EL (cell line): Measurements from ENCODE around the gene PXYLP1.

Experiments
- DNase-seq: peaks from one replicate; pipeline ENCODE4 v3.0.0-alpha.2; 2016

PXYLP1 gene

DNA sequence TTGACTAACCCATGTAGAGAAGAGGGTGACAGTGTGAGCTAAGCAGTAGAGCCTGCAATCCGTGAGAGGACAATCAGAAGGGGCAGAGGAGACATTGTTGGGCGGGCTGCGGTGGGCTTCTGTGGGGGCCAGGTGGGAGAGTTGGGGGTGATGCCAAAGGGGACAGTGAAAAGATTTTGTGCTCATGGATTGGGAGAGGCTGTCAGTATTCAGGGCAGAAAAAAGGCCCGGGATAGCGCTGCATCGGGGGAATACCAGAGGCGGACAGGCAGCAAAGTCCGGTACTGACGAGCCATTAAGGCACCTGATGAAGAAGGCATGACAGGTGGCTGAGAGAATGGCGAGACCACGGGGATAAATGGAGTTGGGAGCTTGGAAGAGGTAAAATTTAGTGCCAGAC is 1.3 kb upstream of the PXYLP1 start:
- no peak for DNase-seq

DNA sequence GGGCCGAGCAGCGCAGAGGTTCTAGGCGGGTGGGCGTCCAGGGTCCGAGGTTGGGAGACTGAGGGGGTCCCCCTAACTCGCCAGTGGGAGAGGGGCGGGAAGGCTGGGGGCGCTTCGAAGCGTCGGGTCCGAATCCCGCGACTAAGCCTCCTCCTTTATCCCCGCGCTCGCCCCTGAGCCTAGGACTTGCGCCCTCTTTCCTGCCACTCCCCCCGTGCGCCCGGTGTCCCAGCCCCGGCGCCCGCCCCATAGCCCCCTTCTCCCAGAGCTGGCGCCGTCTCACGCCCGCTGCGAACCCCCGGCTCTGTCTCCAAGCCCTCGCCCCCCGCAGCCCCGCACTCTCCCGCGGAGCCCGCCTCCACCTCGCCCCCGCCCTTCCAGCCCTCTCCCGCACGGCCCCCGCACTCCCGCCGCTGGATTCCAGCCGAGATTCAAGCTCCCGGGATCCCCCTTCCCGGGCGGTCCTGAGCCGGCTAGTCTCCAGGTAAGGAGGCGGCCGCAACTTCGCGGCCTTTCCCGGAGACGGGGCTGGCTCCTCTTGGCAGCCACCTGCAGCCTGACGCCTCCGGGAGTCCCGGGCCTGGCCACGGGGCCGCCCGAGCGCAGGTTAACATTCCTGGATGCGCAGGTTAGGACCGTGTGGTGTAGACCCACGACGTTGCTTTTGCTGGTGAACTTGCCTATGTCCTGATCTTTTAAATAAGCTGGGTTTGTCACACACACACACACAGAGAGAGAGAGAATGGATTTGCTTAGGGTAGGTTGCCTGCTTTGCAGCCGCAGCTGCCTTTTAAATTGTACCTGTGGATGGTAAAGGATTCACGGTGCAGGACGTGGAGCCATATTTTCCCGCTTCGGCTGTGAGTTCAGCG is 563 bp downstream of the PXYLP1 start:
- no peak for DNase-seq

DNA sequence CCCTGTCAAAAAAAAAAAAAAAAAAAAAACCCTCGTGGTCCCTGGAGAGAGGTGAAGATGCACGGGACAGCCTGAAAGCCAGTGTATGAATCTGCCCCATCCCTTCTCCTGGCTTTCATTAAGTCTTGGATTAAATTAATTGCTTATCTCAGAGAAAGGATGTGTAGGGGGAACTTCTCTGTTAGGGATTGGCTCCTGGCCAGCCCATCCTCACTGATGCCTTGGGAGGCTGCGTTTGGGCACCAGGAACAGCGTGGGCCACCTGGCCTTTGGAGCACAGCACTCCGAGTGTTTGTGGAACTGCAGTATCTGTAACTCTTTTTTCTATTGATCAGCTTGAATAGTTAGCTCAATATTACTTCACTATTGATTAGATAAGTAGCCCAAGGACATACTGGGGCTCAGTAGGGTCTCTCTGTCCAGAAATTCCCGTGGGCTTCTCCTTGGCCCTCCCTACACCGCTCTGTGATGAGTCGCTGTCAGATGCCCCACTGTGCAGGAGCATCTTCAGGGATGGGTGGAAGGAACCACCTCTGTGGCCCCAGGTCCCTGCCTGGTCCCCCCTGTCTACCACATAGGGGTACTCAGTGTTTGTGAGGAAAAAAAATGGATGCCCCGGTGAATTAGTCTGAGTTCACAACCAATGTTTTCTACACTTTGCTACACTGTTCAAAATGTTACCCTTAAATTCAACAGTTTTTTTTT is 2.0 kb downstream of the PXYLP1 start:
- DNase-seq, result no peak

DNA sequence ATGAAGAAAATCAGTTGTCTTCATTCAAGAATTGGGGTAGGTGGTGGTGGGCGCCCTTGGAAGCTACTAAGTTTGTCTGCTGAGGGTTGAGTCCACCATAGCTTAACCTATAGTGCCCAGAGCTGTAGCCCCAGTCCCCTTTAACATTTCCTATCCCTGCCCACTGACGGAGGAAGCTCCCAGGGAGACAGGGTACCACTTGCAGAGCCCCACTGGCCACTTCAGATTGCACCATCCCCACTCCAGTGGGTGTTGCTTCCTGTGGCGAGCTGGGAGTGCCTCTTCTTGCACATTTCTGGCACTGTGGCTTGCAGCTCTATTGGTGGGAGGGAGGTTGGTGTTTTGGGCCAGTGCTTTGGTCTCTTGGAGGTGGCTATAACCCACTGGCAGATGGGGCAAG is 2.7 kb downstream of the PXYLP1 start:
- DNase-seq, result no peak

DNA sequence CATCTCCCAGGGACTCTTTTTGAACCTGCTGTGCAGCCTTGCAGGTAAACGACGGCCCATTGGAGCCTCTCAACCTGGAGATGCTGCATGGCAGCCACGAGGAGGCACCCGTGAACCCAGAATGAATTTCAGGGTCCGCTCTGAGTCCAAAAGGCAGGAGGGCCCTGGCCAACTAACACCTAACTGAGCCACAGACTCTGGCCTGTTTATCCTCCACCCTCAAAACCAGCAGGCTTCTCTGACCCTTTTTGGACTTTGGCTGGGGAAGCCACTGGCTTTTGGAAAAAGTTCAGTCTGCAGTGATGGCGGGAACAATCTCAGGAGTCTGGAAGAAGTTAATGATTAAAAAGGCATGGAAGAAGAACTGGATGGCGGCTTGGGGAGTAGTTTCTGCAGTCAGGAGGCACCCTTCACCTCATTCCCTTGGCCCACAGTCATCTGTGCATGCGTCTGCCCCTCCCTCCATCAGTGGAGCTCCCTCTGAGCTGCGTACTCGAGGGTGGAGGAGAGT is 4.1 kb downstream of the PXYLP1 start:
- DNase-seq, result no peak

DNA sequence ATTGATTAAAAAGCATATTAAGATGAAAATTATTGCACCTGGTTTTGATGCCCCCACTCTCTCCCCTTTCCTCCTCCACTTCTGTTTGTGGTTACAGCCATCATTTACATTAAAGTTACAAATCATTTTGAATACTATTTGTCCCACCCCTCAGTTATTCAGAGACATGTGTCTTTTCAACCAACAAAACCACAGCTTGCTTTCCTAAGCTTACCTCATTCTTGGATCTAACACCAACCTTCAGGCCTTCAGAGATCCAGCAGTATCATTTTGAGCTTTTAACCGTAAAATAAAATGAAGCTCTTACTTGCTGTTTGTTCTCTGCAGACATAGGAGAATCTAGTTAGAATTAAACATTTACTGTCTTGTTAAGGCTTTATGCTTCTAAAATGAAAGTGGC is 4.7 kb downstream of the PXYLP1 start:
- DNase-seq, result no peak

DNA sequence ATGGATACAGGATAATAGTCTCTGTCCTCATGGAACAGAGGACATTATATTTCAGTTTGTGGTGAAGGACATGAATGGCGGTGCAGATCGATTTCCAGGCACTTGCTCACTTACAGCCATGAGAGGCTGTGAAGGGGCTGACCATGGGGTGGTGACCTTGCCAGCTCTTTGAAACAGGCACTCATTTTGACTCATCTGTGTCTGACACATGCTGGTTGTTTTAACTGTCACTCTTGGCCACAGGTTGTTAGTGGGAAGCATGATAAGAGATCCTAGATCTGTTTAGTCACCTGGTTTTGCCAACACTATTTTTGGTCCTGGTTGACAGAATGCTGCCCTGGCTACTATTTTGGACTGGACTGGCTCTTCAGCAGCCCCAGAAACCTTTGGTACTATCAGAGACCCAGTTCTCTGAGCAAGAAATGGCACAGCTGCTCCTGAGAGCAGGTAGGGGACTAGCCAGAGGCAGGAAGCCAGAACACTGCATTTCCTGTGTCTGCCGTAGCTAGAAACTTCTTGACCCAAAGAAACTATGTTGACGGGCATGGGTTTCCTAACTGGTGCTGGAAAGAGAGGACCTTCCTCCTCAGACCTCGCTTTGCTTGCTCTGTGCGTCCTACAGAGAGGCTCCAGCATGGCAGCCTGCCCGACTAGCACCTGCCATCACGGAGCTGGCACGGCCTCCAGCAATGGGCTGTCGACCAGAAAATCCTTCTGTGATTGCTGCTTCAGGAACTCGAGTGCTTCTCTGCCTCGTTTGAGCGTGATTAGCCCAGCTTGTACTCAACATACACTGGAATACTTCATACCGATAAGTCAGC is 6.3 kb downstream of the PXYLP1 start:
- no peak for DNase-seq

DNA sequence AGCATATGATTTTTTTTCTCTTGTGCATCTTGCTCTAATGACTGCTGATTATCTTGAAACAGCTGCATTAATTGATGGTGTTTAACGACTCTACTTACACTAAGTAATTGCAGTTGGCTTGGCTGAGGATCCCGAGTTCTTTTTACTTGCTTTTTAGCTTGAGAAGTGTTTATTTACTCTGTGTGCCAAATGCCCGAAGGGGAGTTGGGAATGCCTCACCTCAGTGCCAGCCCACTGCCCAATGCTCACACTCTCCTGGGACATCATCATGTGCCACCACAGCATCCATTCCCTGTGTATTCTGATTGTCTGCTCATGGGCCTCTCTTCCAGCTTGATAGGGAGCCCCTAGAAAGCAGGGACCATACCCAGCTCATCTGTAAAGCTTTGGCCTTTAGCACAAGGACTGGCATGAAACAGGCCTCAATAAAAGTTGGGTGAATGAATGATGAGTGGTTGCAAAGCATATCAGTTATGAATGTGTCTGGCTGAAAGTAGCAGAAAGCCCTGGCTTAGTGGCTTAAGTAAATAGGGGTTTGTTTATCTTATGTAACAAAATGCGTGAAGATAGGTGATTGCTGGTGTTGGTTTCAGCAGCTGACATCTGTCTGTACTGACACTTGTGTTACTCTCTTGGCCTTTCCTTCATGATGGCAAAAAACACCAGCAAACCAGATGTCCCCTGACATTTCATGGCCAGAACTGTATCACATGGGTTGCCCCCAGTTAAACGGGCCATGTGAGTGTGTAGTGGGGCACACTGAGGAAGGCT is 8.1 kb downstream of the PXYLP1 start:
- no peak for DNase-seq

DNA sequence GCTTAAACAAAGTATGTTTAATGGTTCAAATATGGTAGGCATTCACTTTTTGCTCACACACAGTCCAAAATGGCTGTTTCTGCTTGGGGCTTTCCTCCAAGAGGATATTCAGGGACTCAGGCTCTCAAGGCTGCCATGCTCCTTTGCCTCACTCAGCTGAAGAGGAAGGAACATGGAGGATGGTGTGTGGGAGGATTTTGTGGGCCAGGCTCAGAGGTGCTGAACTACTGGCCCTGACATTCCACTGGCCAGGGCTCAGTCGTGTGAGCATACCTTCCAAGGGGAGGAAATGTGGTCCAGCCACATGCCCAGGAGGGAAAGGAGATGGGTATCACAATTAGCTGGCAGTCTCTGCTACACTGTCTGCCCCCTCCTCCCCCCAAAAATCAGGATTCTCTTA is 8.7 kb downstream of the PXYLP1 start:
- peak; percentile 48 for DNase-seq

DNA sequence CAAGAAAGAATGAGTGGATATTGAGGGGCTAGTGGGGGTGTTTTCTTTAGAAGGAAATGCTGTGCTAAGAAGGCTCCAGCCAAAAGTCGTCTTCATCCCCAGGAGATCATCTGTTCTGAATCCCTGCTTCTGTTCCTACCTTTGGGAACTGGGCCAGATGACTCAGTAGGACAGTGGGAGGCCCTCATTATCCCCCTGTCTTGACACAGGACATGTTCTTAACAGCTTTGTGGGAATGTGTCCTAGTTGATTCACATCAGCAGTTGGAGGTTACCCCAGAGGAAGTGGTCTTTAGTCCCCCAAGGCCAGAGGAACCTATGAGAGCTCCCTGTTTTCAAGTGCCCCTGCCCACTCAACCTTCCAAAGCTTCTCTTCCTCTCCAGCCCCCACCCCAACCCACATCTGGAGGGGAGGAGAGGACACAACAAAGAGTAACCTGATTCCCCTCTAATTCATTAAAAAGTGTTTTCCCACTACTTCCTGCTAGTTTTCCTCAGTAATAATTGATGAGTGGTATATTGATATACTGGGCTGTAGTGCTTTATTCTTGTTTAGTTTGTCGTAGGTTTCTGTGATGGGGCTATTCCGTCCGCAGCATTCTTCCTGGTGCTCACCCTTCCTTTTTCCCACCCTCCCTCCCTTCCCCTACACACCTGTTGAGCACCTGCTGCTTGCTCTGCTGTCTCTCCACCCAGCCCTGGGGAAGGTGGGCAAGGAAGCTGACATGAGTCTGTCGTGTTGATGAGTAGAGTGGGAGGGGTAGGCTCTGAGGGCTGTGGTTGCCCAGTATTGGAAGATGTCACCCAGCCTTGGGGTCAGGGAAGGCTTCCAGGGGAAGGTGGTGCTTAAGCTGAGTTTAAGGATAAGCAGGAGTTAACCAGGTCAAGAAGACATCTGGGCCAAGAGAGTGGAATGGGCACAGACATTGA is 9.3 kb downstream of the PXYLP1 start:
- DNase-seq, result peak; percentile 70

DNA sequence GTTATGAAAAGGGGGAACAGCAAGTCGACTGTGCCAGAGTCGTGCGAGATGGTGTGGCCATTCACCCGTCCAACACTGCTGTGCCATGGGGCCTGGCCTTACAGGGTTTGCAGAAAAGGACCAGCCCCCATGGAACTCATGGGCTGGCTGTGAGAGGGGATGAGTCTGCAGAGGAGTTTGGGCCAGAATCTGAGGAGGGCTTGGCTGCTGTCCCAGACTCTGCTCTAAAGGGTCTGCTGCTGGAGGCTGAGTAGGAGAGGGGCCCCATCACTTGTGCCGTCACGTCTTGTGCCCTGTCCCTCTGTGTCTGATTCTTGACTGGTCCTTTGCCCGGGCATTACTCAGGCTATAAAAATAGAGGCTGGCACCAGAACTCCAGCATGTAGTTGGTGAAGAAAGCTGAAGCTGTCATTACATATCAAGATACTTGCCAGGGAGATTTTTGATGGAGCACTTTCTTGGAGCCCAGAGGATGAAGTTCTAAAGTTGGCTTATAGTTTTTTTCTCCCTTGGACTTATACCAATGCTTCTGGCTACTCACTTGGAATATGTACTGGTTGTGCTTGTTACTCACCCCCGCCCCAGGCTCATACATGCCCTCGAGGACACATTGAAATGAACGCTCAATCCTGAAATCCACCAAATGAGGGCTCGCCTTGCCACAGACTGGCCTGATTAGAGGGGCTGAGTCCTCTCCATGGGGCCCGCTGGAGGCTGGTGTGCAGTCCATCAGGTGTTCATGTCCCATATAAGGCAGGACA is 10.2 kb downstream of the PXYLP1 start:
- peak; percentile 8 for DNase-seq

DNA sequence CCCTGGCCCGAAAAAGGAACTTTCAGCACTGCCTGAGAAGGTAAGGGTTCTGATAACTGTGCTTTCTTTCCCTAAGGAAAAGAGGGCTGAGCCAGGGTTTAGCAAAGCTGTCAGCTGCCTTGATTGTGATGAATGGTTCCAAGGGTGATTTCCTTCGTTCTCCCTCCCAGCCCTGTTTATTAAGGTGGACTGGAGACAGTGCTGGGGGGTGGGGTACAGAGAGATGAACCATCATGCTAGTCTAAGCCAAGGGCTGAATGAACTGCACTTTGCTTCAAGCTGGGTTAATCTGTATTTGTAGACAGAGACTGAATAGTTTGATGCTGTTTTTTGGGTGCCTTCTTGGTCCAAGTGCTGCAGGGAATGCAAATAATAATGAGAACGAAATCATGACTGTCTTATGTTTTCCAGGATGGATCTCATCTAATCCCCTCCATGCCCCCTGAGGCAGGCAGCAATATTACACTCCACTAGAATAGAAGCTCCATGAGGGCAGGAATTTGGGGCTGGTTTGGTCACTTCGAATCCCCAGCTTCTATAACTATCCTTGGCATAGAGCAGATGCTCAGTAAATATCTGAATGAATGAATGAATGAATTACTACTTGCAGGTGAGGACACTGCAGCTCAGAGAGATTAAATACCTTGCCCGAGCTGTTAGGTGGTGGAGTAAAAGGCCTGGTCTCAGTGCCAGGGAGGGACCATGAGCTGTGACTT is 10.9 kb downstream of the PXYLP1 start:
- no peak for DNase-seq

DNA sequence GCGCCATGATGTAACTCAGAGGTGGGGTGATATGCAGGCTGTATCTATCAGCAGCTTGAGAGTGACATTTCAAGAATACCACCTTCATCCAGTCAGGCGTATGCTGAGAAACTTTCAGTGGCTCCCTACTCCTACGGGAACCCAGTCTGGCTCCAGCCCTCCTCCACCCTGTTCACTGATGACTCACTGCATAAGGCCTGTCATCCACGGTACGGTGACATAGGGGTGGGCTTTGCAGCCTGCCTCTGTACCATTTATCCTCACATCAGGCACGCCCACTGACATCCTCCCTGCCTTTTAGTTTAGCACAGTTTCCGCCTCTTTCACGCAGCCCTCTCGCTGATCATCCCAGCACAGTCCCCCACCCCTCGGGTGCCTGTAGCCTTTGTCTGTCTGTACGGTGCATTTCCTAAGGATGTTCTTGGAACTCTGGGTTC is 11.7 kb downstream of the PXYLP1 start:
- DNase-seq, result peak; percentile 29

DNA sequence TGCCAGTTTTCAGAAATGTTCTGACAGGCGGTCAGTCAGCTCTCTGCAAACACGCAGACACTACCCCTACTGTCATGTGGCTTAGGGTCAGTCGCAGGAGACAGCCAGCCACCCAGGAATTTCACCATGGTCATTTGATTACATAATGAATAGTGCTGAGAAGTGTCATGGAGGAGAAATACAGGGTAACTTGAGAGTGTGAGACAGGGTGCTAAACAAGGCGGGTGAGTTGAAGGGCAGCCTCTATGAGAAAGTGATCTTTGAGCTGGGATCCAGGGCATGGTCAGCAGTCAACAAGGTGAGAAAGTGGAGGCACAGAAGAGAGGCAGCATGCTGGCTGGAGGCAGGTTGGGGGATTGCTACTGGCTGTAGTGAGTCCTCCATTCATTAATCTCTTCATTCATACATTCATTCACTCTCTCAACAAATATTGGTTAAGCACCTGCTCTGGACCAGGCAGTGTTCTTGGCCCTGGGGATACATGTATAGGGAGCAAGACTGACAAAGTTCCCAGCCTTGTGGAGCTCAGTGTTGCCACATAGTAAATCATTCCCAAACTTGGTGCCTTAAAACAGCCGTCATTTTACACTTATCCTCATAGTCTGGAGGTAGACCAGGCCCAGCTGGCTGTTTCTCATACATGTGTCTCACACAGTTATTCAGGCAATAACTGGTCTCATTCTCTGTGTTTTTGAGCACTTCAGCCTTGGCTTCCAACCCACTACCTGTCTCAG is 14.8 kb downstream of the PXYLP1 start:
- no peak for DNase-seq

DNA sequence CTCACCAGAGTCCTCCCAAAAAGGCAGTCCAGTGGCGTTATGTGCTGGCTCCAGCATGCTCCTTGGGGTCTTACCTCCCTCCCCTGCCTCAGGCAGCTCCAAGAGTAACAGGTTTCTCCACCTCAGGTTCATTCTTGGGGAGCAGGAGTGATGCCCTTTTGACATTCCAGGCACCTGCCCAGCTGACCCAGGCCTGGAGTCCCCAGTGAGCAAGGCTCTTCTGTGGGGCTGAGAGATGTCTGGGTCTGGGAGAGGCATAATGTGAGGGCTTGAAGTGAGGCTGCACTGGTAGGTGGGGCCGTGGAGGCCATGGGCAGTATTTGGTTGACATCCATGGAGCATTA is 15.3 kb downstream of the PXYLP1 start:
- no peak for DNase-seq

DNA sequence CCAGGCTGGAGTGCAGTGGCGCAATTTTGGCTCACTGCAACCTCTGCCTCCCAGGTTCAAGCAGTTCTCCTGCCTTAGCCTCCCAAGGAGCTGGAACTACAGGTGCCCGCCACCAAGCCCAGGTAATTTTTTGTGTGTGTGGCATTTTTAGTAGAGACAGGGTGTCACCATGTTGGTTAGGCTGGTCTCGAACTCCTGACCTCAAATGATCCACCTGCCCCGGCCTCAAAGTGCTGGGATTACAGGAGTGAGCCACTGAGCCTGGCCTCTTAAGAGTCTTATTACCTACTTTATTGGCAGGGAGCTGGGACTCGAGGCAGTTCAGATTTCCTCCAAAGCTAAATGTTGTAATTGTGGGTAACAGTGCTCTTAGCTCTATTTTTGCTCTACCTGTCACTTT is 16.4 kb downstream of the PXYLP1 start:
- no peak for DNase-seq

DNA sequence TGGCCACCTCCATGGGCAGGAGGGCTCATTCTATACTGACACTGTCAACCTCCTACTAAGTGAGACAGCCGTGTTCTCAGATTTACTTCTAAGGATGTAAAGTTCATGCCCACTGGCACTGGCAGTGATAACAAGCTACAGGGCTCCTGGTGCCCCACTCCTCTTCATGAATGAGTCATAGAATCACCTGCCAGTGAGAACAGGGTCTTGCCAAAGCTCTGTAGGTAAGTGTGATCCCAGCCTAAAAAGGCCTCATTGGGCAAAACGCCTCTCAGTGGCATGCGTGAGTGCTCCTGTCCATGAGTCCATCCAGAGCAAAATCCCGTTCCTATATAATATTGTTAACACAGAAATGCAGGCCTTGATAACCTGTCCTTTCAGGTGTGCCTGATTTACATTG is 17.4 kb downstream of the PXYLP1 start:
- DNase-seq, result no peak

DNA sequence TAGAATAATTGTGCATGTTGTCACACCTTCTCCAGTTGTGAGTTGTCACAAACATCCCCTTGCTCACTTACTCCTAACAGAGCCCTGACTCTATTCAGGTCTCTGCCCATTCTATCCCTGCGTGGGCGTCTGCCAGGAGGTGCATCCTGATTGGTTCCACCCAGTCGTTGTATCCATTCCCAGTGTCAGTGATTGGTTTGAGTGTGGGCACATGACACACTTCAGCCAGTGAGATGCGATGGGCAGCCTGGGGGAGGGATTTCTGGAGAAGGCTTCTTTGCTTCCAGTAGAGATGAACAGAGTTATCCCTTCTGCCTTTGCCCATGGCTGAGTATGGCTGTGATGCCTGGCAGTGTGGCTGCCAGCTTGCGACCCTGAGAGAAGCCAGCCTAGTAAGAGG is 18.7 kb downstream of the PXYLP1 start:
- DNase-seq, result no peak

DNA sequence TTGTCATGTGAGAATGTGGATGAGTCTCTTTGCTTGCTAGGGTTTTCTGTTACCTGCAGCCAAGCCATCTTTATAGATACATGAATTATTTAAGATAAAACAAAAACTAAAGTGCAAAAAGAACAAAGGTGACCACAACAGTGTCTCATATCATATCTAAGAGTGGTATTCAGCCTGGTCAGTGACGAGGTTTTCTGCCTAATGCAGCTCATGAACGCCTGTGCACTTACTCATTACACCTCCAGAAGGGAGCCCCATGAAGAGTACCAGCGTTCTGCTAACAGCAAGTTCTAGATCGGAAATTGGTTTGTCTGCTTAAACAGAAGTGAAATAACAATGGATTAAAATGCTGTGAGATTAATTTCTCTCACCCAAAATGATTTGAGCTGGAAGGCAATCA is 19.2 kb downstream of the PXYLP1 start:
- peak; percentile 14 for DNase-seq
